ENCODE measurements around the gene AUTS2.

AUTS2 gene

DNA sequence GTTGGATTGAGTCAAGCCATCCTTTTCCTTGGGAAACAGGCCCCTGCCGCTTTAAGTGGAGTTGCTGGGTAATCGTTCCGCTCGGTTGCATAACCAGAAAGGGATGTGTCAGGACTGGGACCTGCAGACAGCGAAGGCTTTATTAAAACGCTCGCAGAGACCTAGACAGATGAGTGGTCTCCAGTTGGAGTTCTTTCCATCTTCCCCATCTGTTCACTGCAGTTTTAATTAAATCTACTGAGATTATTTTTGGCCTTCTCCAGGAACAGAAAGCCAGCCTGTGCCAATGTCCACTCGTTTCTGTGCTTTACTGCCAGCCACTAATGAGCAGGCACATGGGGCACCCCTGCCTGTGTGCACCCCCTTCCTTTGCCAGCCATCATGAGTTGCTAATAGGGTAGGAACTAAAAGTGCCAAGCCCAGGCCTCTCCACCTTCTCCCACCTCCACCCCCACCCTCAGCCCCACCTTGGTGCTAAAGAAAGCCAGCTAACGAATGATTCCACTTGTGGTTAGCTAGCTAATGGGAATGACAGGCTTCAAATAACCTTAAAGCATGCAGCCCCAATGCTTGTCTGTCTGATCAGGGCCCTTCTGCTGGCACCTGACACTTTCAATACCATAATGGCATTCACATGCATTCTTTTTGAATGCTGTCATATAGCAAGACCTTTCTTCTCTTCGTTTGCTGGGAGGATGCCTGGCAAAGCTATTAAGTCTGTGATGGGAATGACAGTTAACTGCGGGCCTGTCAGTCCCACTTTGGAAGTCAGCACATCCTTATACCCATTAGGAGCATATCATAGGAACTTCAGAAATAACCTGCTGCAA, 976.9 kb downstream of the AUTS2 start:
- TF ChIP-seq, protein P1, sequence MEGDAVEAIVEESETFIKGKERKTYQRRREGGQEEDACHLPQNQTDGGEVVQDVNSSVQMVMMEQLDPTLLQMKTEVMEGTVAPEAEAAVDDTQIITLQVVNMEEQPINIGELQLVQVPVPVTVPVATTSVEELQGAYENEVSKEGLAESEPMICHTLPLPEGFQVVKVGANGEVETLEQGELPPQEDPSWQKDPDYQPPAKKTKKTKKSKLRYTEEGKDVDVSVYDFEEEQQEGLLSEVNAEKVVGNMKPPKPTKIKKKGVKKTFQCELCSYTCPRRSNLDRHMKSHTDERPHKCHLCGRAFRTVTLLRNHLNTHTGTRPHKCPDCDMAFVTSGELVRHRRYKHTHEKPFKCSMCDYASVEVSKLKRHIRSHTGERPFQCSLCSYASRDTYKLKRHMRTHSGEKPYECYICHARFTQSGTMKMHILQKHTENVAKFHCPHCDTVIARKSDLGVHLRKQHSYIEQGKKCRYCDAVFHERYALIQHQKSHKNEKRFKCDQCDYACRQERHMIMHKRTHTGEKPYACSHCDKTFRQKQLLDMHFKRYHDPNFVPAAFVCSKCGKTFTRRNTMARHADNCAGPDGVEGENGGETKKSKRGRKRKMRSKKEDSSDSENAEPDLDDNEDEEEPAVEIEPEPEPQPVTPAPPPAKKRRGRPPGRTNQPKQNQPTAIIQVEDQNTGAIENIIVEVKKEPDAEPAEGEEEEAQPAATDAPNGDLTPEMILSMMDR (IDR thresholded peaks at IDR 0.05; ENCODE audit: low read depth, low read length), result no peak

DNA sequence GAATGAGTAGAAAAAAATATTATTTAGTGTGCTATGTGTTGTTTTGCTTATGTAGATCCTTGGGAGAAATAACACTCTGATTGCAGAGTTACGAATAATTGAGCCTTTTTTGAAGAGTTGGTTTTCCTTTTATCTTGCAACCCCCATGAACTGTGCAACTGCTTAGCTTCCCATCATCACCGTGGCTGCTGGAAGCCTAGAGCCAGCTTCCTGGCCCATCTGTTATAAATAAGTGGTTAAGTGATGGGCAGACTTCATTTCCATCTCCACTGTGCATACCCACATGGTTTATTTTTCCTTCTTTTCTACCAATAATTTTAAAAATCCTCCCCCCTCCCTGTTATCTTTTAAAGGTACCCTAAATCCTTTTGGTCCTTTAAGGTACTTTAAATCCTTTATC, 978.8 kb downstream of the AUTS2 start:
- TF ChIP-seq, protein P1 (IDR thresholded peaks at IDR 0.05; ENCODE audit: low read depth, low read length), result no peak

More for the DNA sequence above, 976.9 kb downstream of the AUTS2 start:
- no peak overlapping the region for H3K4me3 ChIP-seq (ENCODE audit: low read depth, low read length)

DNA sequence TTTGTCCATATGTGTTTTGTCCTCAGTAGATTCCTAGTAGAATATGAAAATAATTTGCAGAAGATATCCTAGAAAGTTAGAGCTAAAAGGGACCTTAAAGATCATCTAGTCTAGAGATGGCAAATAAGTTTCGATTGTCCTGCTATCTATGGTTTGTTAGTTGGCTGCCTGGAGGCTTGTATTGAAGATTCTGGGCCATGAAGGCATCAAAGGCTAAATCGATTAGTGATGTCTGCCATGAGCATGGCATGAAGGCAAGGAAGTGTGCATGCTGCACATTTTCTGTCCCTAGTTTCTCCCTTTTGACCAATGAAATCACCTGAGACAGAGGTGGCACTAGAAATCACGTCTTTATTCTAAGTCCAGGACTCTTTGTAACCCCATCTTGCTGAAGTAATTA, 979.9 kb downstream of the AUTS2 start:
- no peak overlapping the region for H3K4me3 ChIP-seq (ENCODE audit: low read depth, low read length)
- TF ChIP-seq, protein P1 (IDR thresholded peaks at IDR 0.05; ENCODE audit: low read depth, low read length), result no peak

More for the DNA sequence above, 978.8 kb downstream of the AUTS2 start:
- no peak overlapping the region for H3K4me3 ChIP-seq (ENCODE audit: low read depth, low read length)

DNA sequence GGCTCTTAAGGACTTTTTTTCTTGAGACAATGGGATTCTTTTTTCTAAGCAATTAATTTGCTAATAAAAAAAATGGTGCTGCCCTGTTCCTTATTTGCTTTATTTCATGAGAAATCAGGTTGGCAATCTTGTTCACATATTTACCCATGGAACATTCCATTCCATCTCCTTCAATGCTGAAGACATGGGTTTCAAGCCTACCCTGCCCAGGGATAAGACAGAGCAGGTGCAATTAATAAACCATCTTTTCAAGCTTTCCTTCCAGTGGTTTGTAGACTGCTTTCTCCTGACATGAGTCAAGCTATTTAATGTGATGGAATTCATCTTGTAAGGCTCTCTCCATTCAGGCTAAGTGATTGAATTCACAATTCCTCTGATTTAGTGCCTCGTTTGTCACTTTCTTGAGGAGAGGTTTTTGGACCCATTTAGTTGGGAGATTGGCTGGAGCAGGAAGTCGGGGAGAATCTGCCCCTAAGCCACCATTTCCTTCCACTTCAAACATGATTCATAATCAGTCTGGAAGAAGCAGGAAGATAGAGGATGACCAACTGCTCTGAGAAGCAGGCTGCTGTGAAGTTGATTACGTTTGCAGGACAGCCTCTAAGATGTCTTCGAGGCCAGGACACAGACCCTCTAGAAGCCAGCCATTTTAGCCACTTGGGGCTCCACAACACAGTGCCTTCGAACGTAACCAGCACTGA, 981.3 kb downstream of the AUTS2 start:
- no peak overlapping the region for H3K4me3 ChIP-seq (ENCODE audit: low read depth, low read length)
- TF ChIP-seq, protein P1 (IDR thresholded peaks at IDR 0.05; ENCODE audit: low read depth, low read length), result no peak

DNA sequence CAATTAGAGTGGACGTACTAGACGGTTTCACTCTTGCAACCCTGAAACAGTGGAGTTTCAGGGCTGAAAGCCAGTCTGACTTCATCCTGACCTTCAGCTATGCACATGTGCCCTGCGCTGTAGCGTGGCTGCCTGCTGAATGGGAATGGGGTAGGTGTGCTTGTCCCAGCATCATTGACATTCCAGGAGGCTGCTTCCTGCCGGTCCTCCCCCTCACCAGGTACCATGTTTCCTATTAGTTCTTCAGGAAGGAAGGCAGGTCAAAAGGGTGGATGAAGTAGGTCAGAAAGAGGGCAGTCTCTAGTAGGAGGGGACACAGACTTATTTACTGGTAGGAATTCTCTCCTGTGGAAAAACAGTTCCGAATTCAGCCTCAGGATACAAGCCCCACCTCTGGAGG, 981.9 kb downstream of the AUTS2 start:
- TF ChIP-seq, protein P1 (IDR thresholded peaks at IDR 0.05; ENCODE audit: low read depth, low read length), result no peak

DNA sequence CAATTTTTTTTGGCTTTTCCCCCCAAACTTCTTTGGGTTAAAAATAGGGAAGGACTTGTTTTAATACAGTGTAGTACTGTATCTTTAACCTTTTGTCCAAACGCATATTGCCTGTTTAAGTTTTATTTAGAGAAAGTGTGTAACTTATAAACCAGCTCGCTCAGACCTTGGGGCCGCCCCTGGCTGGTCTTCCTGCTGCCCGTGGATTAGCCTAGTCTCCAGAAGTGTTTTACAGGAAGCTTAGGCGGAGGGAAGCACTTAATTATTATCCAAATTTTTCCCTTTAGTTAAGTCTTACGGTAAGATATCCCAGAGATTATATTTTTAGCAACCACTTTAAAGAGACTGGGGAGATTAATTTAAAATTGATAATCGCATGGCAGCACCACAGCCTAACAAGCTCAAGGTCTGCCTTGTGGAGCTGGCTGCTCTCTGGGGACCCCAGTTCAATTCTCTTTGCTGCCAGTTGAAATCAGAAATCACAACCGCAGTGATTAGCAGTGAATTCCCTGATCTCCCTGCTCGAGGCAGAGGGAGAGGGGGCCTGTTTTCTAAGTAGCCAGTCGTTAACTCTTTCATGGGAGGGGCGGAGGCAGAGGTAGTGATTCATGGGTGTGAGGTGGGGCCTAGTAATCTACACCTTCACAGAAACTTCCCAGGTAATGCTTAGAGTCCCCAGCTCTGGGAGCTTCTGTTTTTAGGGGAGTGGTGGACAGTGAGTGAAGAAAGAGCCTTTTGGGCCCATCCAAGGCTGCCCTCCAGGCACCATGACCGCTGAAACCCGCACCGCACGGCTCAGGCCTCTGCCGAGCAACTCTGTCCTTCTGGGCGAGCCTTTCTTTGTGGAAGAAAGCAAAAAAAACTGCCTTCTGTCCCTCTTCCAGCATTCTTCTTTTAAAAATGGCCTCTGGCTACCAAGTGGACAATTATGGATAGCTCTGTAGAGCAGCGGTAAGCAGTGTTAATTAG, 984.9 kb downstream of the AUTS2 start:
- H3K4me3 ChIP-seq (ENCODE audit: low read depth, low read length), result no peak overlapping the region

More for the DNA sequence above, 981.9 kb downstream of the AUTS2 start:
- H3K4me3 ChIP-seq (ENCODE audit: low read depth, low read length), result no peak overlapping the region

More for the DNA sequence above, 984.9 kb downstream of the AUTS2 start:
- TF ChIP-seq, protein P1 (IDR thresholded peaks at IDR 0.05; ENCODE audit: low read depth, low read length), result no peak
